IgD-negative memory B cell (primary cell): ENCODE results near the gene ZNRD2. TPM values are rescaled to one million over a fixed set of nuclear protein-coding genes. Genes with fewer than 3 reads are reported as not detected.

Experiments used
- H3K27ac Mint-ChIP-seq, 3 donors: one replicate each; pipeline ENCODE4 v1.8.0; 2020 to 2022; ENCODE audit warnings: mild to moderate bottlenecking in 3 of 3, mixed read lengths in 3 of 3, moderate library complexity in 1 of 3
- H3K27me3 Mint-ChIP-seq: one replicate; pipeline ENCODE4 v1.8.0; 2021; ENCODE audit warnings: mixed read lengths
- H3K36me3 Mint-ChIP-seq: one replicate; pipeline ENCODE4 v1.8.0; 2020; ENCODE audit warnings: mild to moderate bottlenecking, mixed read lengths
- H3K4me1 Mint-ChIP-seq, 3 donors: one replicate each; pipeline ENCODE4 v1.8.0; 2020 to 2022; ENCODE audit warnings: mixed read lengths in 3 of 3, mild to moderate bottlenecking in 1 of 3
- H3K4me3 Mint-ChIP-seq, 4 donors: one replicate each; pipeline ENCODE4 v1.8.0; 2020 to 2022; ENCODE audit warnings: mild to moderate bottlenecking in 4 of 4, mixed read lengths in 4 of 4, moderate library complexity in 3 of 4
- H3K9me3 Mint-ChIP-seq, 3 donors: one replicate each; pipeline ENCODE4 v1.8.0; 2020 to 2021; ENCODE audit warnings: mixed read lengths in 3 of 3, mild to moderate bottlenecking in 1 of 3
- polyA plus RNA-seq: library from polyadenylated mRNA; unstranded; fragments of 300-500 nt; fragmentation: Illumina TruSeq; gene quantifications from one replicate; pipeline ENCODE4 v1.2.3, GENCODE V29; 2021

Gene ZNRD2
- polyA plus RNA-seq, 1 donor from 2014 or later, result 86.4 TPM

DNA sequence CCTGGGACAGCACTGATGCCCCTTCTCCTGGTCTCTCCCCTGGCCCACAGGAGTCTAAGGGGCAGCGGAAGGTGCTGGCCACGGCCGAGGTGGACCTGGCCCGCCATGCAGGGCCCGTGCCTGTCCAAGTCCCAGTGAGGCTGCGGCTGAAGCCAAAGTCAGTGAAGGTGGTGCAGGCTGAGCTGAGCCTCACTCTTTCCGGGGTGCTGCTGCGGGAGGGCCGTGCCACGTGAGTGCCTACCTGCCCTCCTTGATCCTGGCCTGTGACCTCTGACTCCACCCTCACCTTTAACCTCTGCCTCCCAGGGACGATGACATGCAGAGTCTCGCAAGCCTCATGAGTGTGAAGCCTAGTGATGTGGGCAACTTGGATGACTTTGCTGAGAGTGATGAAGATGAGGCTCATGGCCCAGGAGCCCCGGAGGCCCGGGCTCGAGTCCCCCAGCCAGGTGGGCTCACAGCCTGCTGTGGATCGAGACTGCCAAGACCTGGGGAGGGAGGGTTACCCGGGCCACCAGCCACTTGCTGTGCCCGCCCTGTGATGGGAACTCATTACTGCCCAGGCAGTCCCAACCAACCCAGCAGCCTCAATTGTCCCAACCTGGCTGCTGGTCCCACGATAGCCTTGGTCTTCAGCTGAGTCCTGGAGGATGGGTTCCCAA, 9.9 kb downstream of the ZNRD2 start:
- Mint-ChIP-seq H3K4me3 (peak overlapping the region in 1 of 4 donors; percentile 40), H3K4me1 (peaks cover 9 to 23% (median 16%) of the 10 kb centered on the region in 3 donors), H3K27me3 (no peaks in the 10 kb centered on the region), H3K27ac (no peak overlapping the region), H3K36me3 (no peaks in the 10 kb centered on the region), H3K9me3 (no peaks in the 10 kb centered on the region)

DNA sequence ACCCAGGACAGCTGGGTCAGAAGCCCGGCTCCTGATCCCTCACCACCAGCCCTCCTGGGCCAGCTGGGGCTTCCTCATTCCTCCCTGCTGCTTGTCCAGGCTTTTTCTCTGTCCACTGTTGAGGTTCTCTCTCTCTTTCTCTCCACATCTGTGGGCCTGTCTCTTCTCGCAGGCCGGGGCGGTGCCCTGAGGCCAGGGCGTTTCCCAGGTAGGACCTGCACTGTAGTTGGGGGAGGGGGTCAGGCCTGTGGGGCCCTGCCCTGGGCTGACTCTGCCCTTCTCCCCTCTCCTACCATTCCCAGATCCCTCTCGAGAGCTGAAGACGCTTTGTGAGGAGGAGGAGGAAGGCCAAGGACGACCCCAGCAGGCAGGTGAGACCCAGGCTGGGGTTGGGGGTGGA, 10.5 kb downstream of the ZNRD2 start:
- Mint-ChIP-seq H3K4me3 (peak overlapping the region in 2 of 4 donors; percentile 21 to 40), H3K36me3 (no peaks in the 10 kb centered on the region), H3K27ac (peak overlapping the region in 1 of 3 donors; percentile 76), H3K9me3 (no peaks in the 10 kb centered on the region), H3K27me3 (no peaks in the 10 kb centered on the region), H3K4me1 (peaks cover 9 to 18% (median 15%) of the 10 kb centered on the region in 3 donors)

- Mint-ChIP-seq H3K9me3 (no peaks in the 10 kb centered on the region), H3K4me1 (peaks cover 13 to 21% (median 18%) of the 10 kb centered on the region in 3 donors), H3K4me3 (no peak overlapping the region), H3K36me3 (no peaks in the 10 kb centered on the region), H3K27ac (peak overlapping the region in 1 of 3 donors; percentile 78), H3K27me3 (no peaks in the 10 kb centered on the region)
Measured at GRCh38 chr11:65581928-65582327, 11.7 kb downstream of the ZNRD2 start.

GRCh38 chr11:65583589-65583988, 13.3 kb downstream of the ZNRD2 start:
- Mint-ChIP-seq H3K27ac (peak overlapping the region; percentile 72 to 80 (median 78)), H3K4me3 (no peak overlapping the region), H3K9me3 (no peaks in the 10 kb centered on the region), H3K27me3 (no peaks in the 10 kb centered on the region), H3K36me3 (no peaks in the 10 kb centered on the region), H3K4me1 (peaks cover 14 to 28% (median 24%) of the 10 kb centered on the region in 3 donors)

GRCh38 chr11:65584106-65584505, 13.8 kb downstream of the ZNRD2 start:
- Mint-ChIP-seq H3K4me1 (peaks cover 19 to 30% (median 26%) of the 10 kb centered on the region in 3 donors), H3K9me3 (no peaks in the 10 kb centered on the region), H3K27ac (peak overlapping the region in 1 of 3 donors; percentile 8), H3K36me3 (no peaks in the 10 kb centered on the region), H3K4me3 (no peak overlapping the region), H3K27me3 (no peaks in the 10 kb centered on the region)

- Mint-ChIP-seq H3K4me1 (peaks cover 21 to 30% (median 26%) of the 10 kb centered on the region in 3 donors), H3K27ac (no peak overlapping the region), H3K4me3 (no peak overlapping the region), H3K27me3 (no peaks in the 10 kb centered on the region), H3K36me3 (no peaks in the 10 kb centered on the region), H3K9me3 (no peaks in the 10 kb centered on the region)
Measured at GRCh38 chr11:65584723-65585171, 14.5 kb downstream of the ZNRD2 start.

DNA sequence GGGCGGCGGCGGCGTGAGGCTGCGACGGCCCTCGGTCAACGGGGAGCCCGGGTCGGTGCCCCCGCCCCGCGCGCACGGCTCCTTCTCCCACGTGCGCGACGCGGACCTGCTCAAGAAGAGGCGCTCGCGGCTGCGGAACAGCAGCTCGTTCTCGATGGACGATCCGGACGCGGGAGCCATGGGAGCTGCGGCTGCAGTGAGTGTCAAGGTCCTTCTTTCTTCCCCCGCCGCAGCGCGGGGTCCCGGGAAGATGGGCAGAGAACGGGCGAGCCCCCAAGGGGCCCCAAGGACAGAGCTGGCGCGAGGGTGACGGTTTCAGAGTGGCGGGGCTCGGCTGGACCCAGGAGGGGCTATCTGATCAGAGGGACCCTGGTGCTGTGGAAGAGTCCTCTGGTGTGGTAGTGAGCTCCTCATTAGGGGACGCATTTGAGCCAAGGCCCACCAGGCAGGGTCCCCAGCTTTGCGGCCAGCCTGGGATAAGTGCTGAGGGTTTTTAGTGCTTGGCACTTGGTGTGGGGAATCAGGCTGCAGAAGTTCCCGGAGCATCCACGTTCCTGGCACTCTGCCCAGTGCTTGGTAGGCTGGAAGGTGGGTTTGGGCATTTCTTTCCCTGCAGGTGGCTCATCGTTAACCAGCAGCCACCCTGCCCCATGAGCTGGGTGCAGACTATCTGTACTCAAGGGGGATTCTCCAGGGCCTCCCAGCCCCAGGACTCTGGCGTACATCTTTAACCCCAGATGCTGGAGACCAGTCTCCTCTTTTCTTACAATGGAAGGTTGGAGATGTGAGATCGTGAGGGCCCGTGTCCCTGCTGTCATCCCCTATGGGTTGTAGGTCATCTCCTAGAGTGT, 15.3 kb downstream of the ZNRD2 start:
- Mint-ChIP-seq H3K4me3 (peak overlapping the region in 2 of 4 donors; percentile 35 to 36), H3K9me3 (no peaks in the 10 kb centered on the region), H3K36me3 (no peaks in the 10 kb centered on the region), H3K27me3 (no peaks in the 10 kb centered on the region), H3K27ac (peak overlapping the region; percentile 69 to 91 (median 91)), H3K4me1 (peaks cover 22 to 30% (median 26%) of the 10 kb centered on the region in 3 donors)

- Mint-ChIP-seq H3K9me3 (no peaks in the 10 kb centered on the region), H3K4me3 (peak overlapping the region in 3 of 4 donors; percentile 35 to 38 (median 36)), H3K4me1 (peaks cover 22 to 30% (median 26%) of the 10 kb centered on the region in 3 donors), H3K36me3 (no peaks in the 10 kb centered on the region), H3K27me3 (no peaks in the 10 kb centered on the region), H3K27ac (peak overlapping the region; percentile 69 to 91 (median 91))
Measured at GRCh38 chr11:65586247-65586630, 16.0 kb downstream of the ZNRD2 start.

DNA sequence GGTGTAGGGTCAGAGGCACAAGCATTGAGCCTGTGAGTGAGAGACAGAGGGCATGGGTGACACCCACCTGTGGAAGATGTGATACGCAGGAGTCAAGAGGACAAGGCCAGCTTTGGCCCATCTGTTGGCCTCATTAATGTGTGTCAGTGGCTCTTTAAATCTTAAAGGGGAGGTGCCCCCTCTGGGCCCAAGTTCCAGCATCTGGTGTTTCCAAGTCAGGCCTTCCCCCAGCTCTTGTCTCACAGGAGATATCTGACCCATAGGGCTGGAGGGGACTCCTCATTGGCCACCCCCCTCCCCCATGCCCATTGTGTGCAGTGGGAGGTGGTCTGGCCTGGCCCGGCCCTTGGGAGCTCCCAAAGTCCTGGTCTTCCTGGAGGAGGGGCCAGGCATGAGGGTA, 16.4 kb downstream of the ZNRD2 start:
- Mint-ChIP-seq H3K9me3 (no peaks in the 10 kb centered on the region), H3K4me1 (peaks cover 22 to 30% (median 26%) of the 10 kb centered on the region in 3 donors), H3K36me3 (no peaks in the 10 kb centered on the region), H3K27me3 (no peaks in the 10 kb centered on the region), H3K4me3 (peak overlapping the region in 2 of 4 donors; percentile 20 to 35), H3K27ac (peak overlapping the region in 2 of 3 donors; percentile 69 to 91)

DNA sequence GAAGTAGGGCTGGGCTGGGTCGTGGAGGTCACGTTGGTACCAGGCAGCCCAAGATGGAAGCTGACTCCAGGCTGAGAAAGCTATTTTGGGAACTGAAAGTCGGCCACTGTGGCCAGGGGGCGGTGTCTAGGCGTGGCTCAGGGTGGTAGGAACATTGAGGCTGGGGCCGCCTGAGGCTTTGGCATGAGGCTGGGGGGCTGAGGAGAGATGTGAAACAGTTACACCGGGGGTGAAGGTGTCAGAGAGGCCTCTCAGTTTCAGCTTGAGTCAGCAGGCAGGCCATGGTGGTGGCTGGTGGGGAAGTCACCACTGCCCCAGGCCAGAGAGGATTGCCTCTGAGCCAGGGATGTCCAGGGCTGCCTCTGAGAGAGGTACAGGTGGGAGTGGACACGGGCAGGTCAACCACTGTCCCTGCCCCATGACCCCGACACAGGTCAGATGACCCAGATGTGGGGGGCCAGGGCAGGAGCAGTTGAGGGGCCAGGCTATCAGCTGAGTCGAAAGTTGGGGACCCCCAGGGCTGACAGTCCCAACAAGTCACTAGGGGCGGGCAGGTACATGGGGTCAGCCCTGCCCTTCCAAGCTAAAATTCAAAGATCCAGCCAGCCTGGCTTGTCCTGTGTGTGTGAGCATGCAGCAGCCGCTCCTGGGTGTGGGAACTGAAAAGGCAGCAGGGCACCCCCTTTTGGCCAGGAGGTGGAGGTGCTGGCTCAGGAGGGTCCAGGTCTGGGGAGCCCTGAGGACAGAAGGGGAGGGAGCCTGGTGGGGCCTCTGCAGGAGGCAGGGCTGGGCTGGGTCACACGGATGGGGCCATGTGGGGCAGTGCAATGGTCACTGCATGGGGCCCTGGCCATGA, 18.1 kb downstream of the ZNRD2 start:
- Mint-ChIP-seq H3K36me3 (no peaks in the 10 kb centered on the region), H3K27me3 (no peaks in the 10 kb centered on the region), H3K4me1 (peaks cover 22 to 26% (median 23%) of the 10 kb centered on the region in 3 donors), H3K9me3 (no peaks in the 10 kb centered on the region), H3K4me3 (peak overlapping the region; percentile 59 to 94 (median 78)), H3K27ac (peak overlapping the region; percentile 91 to 97 (median 96))

- peak overlapping the region; percentile 91 to 97 (median 96) for H3K27ac Mint-ChIP-seq
Measured at GRCh38 chr11:65589444-65590239, 19.4 kb downstream of the ZNRD2 start.

GRCh38 chr11:65590240-65590738, 20.0 kb downstream of the ZNRD2 start:
- Mint-ChIP-seq H3K27ac (peak overlapping the region in 2 of 3 donors; percentile 67 to 86), H3K36me3 (no peaks in the 10 kb centered on the region), H3K4me1 (peaks cover 23 to 34% (median 26%) of the 10 kb centered on the region in 3 donors), H3K4me3 (no peak overlapping the region), H3K27me3 (no peaks in the 10 kb centered on the region), H3K9me3 (no peaks in the 10 kb centered on the region)

More at GRCh38 chr11:65589444-65590239, 19.4 kb downstream of the ZNRD2 start:
- no peaks in the 10 kb centered on the region for H3K27me3 Mint-ChIP-seq
- H3K9me3 Mint-ChIP-seq, result no peaks in the 10 kb centered on the region
- H3K36me3 Mint-ChIP-seq, result no peaks in the 10 kb centered on the region
- no peak overlapping the region for H3K4me3 Mint-ChIP-seq
- peaks cover 23 to 30% (median 23%) of the 10 kb centered on the region in 3 donors for H3K4me1 Mint-ChIP-seq

DNA sequence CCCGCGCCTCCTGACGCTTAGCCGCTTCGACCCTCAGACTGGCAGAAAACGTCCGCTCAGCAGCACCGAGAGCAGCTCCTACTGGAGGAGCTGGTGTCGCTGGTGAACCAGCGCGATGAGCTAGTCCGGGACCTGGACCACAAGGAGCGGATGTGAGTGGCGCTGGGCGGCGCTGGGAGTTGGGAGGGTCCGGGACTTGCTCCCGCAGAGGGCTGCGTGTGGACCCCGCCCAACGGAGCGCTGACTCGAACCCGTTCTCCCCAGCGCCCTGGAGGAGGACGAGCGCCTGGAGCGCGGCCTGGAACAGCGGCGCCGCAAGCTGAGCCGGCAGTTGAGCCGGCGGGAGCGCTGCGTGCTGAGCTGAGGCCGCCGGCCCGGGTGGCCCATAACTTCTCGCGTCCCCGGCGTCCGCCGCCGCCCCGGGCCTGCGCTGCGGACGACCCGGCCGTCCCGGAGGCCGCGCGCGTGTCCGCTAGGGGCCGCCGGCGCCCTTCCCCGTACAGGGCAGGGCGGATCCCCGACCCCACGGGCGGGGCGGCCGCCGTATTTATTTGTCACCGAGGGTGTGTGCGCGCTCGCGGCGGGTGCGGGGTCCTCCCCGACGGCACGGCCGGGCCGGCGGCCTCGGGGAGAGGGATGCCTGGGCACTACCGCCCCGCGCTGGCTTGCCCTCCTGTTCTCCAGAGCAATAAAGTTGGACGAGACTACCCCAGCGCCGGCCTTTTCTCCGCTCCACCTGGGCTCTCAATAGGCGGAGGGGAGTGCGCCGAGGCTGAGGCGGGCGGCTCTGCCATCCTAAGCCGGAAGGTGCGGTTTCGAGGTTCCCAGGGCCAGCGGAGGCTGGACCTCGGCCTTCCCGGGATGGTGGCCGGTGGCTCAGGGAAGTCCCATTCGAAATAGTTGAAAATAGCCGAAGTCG, 21.9 kb downstream of the ZNRD2 start:
- Mint-ChIP-seq H3K36me3 (no peaks in the 10 kb centered on the region), H3K4me1 (peaks cover 17 to 28% (median 26%) of the 10 kb centered on the region in 3 donors), H3K4me3 (no peak overlapping the region), H3K27me3 (no peaks in the 10 kb centered on the region), H3K27ac (no peak overlapping the region), H3K9me3 (no peaks in the 10 kb centered on the region)
